Cardiac muscle cell (in vitro differentiated cells and primary cell): Measurements from ENCODE around the gene COL7A1. TPM values are rescaled to one million over a fixed set of nuclear protein-coding genes. Genes with fewer than 3 reads are reported as not detected.

Source experiments
- DNase-seq, 2 donors: peaks; one replicate each; pipeline versions ENCODE4 v3.0.0 to v3.0.0-alpha.2; 2010 to 2017; ENCODE audit warnings: low read depth in 1 of 2, low spot score in 1 of 2
- H3K27ac ChIP-seq: fragments of 200-600 bp; sonication (generic); 2 replicates; pipeline ENCODE4 v1.5.1; 2016
- H3K27me3 ChIP-seq: fragments of 200-600 bp; sonication (generic); 2 replicates; pipeline ENCODE4 v1.6.0; 2016; ENCODE audit warnings: control low read depth
- H3K36me3 ChIP-seq: fragments of 200-600 bp; sonication (generic); 2 replicates; pipeline ENCODE4 v1.5.1; 2016; ENCODE audit warnings: control low read depth
- H3K4me1 ChIP-seq: fragments of 200-600 bp; sonication (generic); 2 replicates; pipeline ENCODE4 v1.8.1; 2017; ENCODE audit warnings: low read depth, mild to moderate bottlenecking, mixed run types
- H3K4me3 ChIP-seq: fragments of 200-600 bp; sonication (generic); 2 replicates; pipeline ENCODE4 v1.5.1; 2016; ENCODE audit warnings: mild to moderate bottlenecking
- H3K9me3 ChIP-seq: fragments of 200-600 bp; sonication (generic); 2 replicates; pipeline ENCODE4 v1.5.1; 2017; ENCODE audit warnings: low read depth, mild to moderate bottlenecking, control low read depth
- polyA plus RNA-seq: library from polyadenylated mRNA; unstranded; fragments of >200 nt; fragmentation: Nextera tagmentation; extraction: Ambion mirVana; gene quantifications from 2 replicates; pipeline ENCODE4 v1.2.1, GENCODE V29; 2016
- total RNA-seq: library from RNA; depleted of rRNA; stranded (reverse); fragments of >200 nt; gene quantifications from 2 replicates; pipeline ENCODE4 v1.2.3, GENCODE V29; 2016
- TF ChIP-seq, protein P1 (sequence below): IDR thresholded peaks from 2 replicates; pipeline ENCODE4 v1.5.1; 2012; ENCODE audit warnings: low read depth, mild to moderate bottlenecking, low read length

The COL7A1 gene
- total RNA-seq (53.8 and 76.6 TPM in 2 replicates), polyA plus RNA-seq (41.3 and 63.0 TPM in 2 replicates)

DNA sequence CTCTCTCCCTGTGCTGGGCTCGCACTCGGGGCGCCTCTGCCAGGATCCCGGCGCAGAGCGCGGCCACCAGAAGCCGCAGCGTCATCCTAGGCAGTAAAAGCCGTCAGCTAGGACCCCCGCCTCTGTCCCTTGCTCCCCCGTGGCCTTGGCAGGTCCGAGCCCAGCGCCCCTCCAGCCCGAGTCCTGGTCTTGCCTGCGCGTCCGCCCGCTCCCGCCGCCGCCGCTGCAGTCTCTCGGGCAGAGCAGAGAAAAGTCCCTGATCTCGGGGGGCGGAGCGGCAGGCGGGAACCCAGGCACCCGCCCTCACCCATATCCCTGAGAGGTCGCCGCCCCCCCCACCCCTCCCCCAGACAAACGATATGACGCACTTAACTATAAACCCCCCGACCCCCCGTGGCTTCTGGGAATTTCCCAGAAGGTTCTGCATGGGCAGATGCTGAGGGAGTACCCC, at the start of gene COL7A1:
TSS of gene COL7A1 (minus strand) at position 255 of the 451 bp plus-strand sequence. CDS start at position 85, 170 bp downstream.
- H3K27ac ChIP-seq = peak within 1 kb of the TSS; percentile 81
- TF ChIP-seq, protein P1, sequence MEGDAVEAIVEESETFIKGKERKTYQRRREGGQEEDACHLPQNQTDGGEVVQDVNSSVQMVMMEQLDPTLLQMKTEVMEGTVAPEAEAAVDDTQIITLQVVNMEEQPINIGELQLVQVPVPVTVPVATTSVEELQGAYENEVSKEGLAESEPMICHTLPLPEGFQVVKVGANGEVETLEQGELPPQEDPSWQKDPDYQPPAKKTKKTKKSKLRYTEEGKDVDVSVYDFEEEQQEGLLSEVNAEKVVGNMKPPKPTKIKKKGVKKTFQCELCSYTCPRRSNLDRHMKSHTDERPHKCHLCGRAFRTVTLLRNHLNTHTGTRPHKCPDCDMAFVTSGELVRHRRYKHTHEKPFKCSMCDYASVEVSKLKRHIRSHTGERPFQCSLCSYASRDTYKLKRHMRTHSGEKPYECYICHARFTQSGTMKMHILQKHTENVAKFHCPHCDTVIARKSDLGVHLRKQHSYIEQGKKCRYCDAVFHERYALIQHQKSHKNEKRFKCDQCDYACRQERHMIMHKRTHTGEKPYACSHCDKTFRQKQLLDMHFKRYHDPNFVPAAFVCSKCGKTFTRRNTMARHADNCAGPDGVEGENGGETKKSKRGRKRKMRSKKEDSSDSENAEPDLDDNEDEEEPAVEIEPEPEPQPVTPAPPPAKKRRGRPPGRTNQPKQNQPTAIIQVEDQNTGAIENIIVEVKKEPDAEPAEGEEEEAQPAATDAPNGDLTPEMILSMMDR = no peak
- peaks cover 6% of the 10 kb centered on the region for H3K4me1 ChIP-seq
- H3K36me3 ChIP-seq = peaks cover 9% of the 10 kb centered on the region
- no peak within 1 kb of the TSS for H3K4me3 ChIP-seq
- H3K27me3 ChIP-seq = no peaks in the 10 kb centered on the region
- DNase-seq = no peak
- H3K9me3 ChIP-seq = no peaks in the 10 kb centered on the region

DNA sequence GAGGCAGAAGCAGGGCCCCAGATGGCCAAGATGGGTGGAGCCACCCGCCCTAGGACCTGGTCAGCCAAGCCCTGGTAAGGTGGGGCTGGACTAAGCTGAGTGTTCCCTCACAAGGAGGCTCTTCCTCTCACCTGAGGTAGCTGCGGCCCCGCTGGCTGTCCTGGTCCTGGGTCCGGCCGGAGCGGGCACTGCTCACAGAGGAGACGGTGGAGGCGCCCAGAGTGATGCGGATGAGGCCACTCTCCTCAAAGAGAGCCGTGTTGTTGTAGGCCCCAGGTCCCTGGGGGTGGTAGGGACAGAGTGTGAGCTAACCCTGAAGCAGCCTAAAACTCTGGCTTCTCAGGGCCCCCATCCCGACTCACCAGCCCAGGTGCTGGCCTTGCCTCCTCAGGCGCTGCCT, 47.5 kb upstream of the COL7A1 start:
- TF ChIP-seq, protein P1 = no peak
- no peak overlapping the region for H3K27ac ChIP-seq
- DNase-seq = no peak
- no peaks in the 10 kb centered on the region for H3K27me3 ChIP-seq
- H3K36me3 ChIP-seq = no peaks in the 10 kb centered on the region
- H3K4me1 ChIP-seq = peaks cover 4% of the 10 kb centered on the region
- H3K9me3 ChIP-seq = no peaks in the 10 kb centered on the region
- H3K4me3 ChIP-seq = no peak overlapping the region

DNA sequence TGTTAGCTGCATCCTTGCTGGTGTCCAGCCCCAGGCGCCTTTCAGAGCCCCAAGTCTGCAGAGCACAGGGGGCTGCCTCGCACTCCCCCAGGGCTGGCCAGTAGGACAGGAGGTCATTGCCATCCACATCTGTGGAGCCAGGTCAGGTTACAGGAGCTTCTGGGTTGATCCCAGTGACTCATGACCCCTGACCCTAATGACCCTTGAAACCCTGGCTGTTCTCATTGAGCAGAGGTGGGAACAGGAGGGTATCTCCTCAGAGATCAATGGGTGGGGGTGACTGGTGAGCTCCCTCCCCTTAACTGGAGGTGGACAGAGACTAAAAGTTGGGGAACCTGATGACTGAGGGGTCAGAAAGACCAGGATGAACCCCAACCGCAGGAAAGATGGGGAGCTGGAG, 46.3 kb upstream of the COL7A1 start:
- TF ChIP-seq, protein P1 = no peak
- Histone ChIP-seq H3K27ac (no peak overlapping the region), H3K4me3 (no peak overlapping the region), H3K27me3 (no peaks in the 10 kb centered on the region), H3K36me3 (no peaks in the 10 kb centered on the region), H3K9me3 (no peaks in the 10 kb centered on the region), H3K4me1 (peaks cover 16% of the 10 kb centered on the region)
- no peak for DNase-seq

DNA sequence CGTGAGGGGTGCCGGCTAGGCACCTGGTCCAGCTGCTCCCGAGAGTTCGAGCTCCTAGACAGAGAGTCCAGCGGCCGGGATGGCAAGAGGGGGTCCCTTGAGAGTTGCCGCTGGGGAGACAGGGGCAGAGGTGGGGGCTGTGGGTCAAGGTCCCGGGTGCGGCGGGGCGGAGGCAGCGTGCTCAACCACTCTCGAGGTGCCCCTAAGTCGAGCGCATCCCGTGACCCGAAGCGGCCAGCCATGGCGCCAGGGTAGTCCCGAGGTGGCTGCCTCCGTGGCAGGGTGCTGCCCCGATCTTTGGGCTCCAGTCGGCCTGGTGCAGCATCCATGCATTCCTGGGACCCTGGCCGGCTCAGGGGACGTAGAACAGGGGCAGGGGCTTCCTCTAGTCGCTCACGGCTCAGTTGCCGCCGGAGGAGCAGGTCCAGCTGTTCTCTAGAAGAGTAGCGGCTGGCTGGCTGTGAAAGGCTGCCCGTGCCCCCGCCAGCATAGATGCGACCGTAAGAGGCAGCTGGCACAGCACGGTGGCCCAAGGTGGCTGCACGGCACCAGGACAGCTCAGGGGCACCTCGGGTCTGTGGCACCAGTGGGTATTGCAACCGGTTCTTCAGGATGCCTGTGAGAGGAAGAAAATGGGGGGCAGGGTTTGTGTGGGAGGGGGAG, 44.9 kb upstream of the COL7A1 start:
- Histone ChIP-seq H3K4me1 (peaks cover 17% of the 10 kb centered on the region), H3K27me3 (no peaks in the 10 kb centered on the region), H3K27ac (no peak overlapping the region), H3K9me3 (no peaks in the 10 kb centered on the region), H3K4me3 (no peak overlapping the region), H3K36me3 (no peaks in the 10 kb centered on the region)
- DNase-seq = no peak
- TF ChIP-seq, protein P1 = no peak

DNA sequence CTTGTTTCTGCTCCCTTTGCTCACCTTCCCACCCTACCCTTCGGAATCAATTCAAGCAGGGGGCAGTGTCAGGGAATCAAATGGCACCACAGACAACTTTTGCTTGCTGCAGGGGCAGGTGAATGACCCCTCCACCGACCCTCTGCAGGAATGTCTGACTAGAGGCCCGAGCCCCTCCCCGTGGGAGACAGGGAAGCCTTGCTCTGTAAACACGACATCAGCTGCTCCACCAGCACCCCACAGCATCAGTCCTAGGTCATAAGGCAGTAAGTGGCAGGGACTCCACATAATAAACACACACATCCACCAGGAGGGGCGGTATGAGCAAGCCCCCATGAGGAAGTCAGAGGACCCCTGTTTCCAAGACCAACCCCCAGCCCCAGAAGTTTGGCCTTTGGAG, 42.2 kb upstream of the COL7A1 start:
- Histone ChIP-seq H3K9me3 (no peaks in the 10 kb centered on the region), H3K27me3 (no peaks in the 10 kb centered on the region), H3K4me3 (no peak overlapping the region), H3K27ac (peak overlapping the region; percentile 87), H3K36me3 (no peaks in the 10 kb centered on the region), H3K4me1 (peaks cover 24% of the 10 kb centered on the region)
- DNase-seq = peak in 1 of 2 donors; percentile 13
- TF ChIP-seq, protein P1 = no peak
